Right atrium auricular region (tissue), 2 donors: ENCODE data around the gene BDNF. TPM values are rescaled to one million over a fixed set of nuclear protein-coding genes. Genes with fewer than 3 reads are reported as not detected.

Experiments
- DNase-seq: peaks from one replicate; pipeline ENCODE4 v3.0.0-alpha.2; 2019; ENCODE audit warnings: low spot score
- H3K27ac ChIP-seq, 2 donors: fragments of 200-600 bp; sonication (generic); 1 replicate in 1 of 2; 2 replicates in 1 of 2; pipeline ENCODE4 v1.5.1; 2016 to 2019
- H3K27me3 ChIP-seq, 2 donors: fragments of 200-600 bp; sonication (generic); one replicate each; pipeline versions ENCODE4 v1.5.1 to v1.6.0; 2017 to 2019
- H3K36me3 ChIP-seq: fragments of 200-600 bp; sonication (generic); one replicate; pipeline ENCODE4 v1.5.1; 2016
- H3K4me1 ChIP-seq, 2 donors: fragments of 200-600 bp; sonication (generic); one replicate each; pipeline versions ENCODE4 v1.5.1 to v1.6.0; 2017 to 2019
- H3K4me3 ChIP-seq, 2 donors: fragments of 200-600 bp; sonication (generic); 1 replicate in 1 of 2; 2 replicates in 1 of 2; pipeline ENCODE4 v1.5.1; 2017 to 2019; ENCODE audit warnings: mild to moderate bottlenecking in 1 of 2, moderate library complexity in 1 of 2
- H3K9me3 ChIP-seq, 2 donors: fragments of 200-600 bp; sonication (generic); one replicate each; pipeline ENCODE4 v1.5.1; 2019
- total RNA-seq, 2 donors: library from RNA; depleted of rRNA; stranded (reverse); fragments of >200 nt; gene quantifications; one replicate each; pipeline ENCODE4 v1.1.0, GENCODE V29; 2016
- TF ChIP-seq, protein P1 (sequence below), 2 donors: fragments of 200-600 bp; sonication (generic); IDR thresholded peaks; one replicate each; pipeline ENCODE4 v1.5.1; 2019; ENCODE audit warnings: antibody characterized with exemption in 2 of 2

BDNF gene
- total RNA-seq, 2 donors from 2014 or later = 0.20 TPM; not detected in 1

DNA sequence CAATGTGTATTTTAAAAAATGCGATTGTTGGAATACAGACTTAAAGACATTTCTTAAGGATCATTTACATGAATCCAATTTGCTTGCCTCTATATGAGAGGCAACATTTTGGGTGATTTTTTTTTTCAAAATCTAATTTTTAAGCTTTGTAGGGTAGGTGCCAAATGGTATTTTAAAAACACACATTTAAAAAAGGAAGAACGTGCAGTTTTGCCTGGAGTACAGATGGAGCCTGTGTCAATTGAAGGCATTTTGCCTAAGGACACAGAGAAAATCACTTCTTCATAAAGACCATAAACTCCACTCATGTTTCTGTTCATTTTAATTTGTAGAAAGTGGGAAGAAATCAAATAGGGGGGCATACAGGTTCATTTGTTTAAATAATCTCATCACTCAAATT, 91.3 kb downstream of the BDNF start:
- Histone ChIP-seq H3K36me3 (no peaks in the 10 kb centered on the region), H3K9me3 (no peaks in the 10 kb centered on the region), H3K27ac (no peak overlapping the region), H3K27me3 (no peaks in the 10 kb centered on the region), H3K4me3 (no peak overlapping the region), H3K4me1 (no peaks in the 10 kb centered on the region)
- TF ChIP-seq, protein P1, sequence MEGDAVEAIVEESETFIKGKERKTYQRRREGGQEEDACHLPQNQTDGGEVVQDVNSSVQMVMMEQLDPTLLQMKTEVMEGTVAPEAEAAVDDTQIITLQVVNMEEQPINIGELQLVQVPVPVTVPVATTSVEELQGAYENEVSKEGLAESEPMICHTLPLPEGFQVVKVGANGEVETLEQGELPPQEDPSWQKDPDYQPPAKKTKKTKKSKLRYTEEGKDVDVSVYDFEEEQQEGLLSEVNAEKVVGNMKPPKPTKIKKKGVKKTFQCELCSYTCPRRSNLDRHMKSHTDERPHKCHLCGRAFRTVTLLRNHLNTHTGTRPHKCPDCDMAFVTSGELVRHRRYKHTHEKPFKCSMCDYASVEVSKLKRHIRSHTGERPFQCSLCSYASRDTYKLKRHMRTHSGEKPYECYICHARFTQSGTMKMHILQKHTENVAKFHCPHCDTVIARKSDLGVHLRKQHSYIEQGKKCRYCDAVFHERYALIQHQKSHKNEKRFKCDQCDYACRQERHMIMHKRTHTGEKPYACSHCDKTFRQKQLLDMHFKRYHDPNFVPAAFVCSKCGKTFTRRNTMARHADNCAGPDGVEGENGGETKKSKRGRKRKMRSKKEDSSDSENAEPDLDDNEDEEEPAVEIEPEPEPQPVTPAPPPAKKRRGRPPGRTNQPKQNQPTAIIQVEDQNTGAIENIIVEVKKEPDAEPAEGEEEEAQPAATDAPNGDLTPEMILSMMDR (IDR thresholded peaks at IDR 0.05) = no peak
- DNase-seq = no peak

DNA sequence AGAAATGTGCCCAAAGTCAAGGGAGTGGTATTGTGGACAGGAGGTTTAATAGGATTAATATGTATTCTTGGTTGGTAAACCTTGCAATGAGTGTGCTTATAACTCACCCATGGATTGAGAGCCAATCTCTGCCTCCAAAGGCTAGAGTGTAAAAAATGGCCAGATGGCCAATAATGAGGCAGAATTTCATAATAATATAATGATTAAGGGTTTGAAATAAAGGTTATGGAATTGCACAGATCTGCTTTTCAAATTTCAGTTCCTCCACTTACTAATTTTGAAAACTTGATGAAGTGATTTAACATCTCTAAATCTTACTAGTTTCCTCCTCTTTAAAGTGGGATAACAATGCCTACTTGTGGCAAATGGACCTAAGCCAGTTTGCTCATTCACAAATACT, 94.8 kb downstream of the BDNF start:
- H3K4me1 ChIP-seq = no peaks in the 10 kb centered on the region
- no peaks in the 10 kb centered on the region for H3K27me3 ChIP-seq
- H3K4me3 ChIP-seq = no peak overlapping the region
- no peak overlapping the region for H3K27ac ChIP-seq
- H3K9me3 ChIP-seq = no peaks in the 10 kb centered on the region
- TF ChIP-seq, protein P1 (IDR thresholded peaks at IDR 0.05) = no peak
- H3K36me3 ChIP-seq = no peaks in the 10 kb centered on the region
- DNase-seq = no peak

Other genes starting within 250 kb of the BDNF start
- 10 to 100 TPM; 31.1 to 40.6 TPM for gene LGR4, start 227.7 kb downstream of the BDNF start, total RNA-seq
- 10 to 100 TPM; 18.8 to 23.7 TPM for gene LIN7C, start 193.7 kb downstream of the BDNF start, total RNA-seq